Measurements from ENCODE around the gene LRP4. TPM values are rescaled to one million over a fixed set of nuclear protein-coding genes. Genes with fewer than 3 reads are reported as not detected.

LRP4 gene
- total RNA-seq, 2 experiments from 2014 or later: 0.36 to 0.45 TPM

GRCh38 chr11:46835897-46836296, 82.5 kb downstream of the LRP4 start:
- Mint-ChIP-seq H3K4me3 (no peak overlapping the region), H3K27ac (no peak overlapping the region), H3K9me3 (no peaks in the 10 kb centered on the region), H3K27me3 (no peaks in the 10 kb centered on the region), H3K36me3 (ENCODE audit: low read depth) (peaks cover 4% of the 10 kb centered on the region), H3K4me1 (ENCODE audit: low read depth) (peaks cover 25% of the 10 kb centered on the region)
- POLR2A ChIA-PET: interaction anchor here (1.0 to 1.1 kb wide), 2 partner anchors 25 to 173 kb away, joined by 3 read pairs; no protein-coding TSS in a partner anchor
- DNase-seq (no peak), ATAC-seq (no peak)
- intact Hi-C loops (cut with micrococcal nuclease): no loop called here
- CTCF ChIA-PET: no interaction called here
- TF ChIP-seq CTCF (IDR thresholded peaks at IDR 0.05): no peak

- ATAC-seq (no peak), DNase-seq (no peak)
- Mint-ChIP-seq H3K27me3 (no peaks in the 10 kb centered on the region), H3K27ac (no peak overlapping the region), H3K9me3 (no peaks in the 10 kb centered on the region), H3K4me3 (no peak overlapping the region), H3K4me1 (ENCODE audit: low read depth) (peaks cover 19% of the 10 kb centered on the region), H3K36me3 (ENCODE audit: low read depth) (peaks cover 4% of the 10 kb centered on the region)
- POLR2A ChIA-PET: interaction anchor here (1.1 kb wide), 1 partner anchor 24 kb away, joined by 3 read pairs; no protein-coding TSS in a partner anchor
- CTCF ChIA-PET: no interaction called here
- no peak for TF ChIP-seq CTCF (IDR thresholded peaks at IDR 0.05)
- intact Hi-C loops (cut with micrococcal nuclease): no loop called here
Measured at GRCh38 chr11:46834821-46835220, 83.5 kb downstream of the LRP4 start.

GRCh38 chr11:46832511-46833214, 85.7 kb downstream of the LRP4 start:
- Mint-ChIP-seq H3K9me3 (no peaks in the 10 kb centered on the region), H3K27ac (no peak overlapping the region), H3K27me3 (no peaks in the 10 kb centered on the region), H3K4me3 (no peak overlapping the region), H3K36me3 (ENCODE audit: low read depth) (peaks cover 2% of the 10 kb centered on the region), H3K4me1 (ENCODE audit: low read depth) (peaks cover 12% of the 10 kb centered on the region)
- CTCF ChIA-PET: no interaction called here
- intact Hi-C loops (cut with micrococcal nuclease): no loop called here
- ATAC-seq (no peak), DNase-seq (no peak)
- TF ChIP-seq CTCF (IDR thresholded peaks at IDR 0.05): no peak
- POLR2A ChIA-PET: no interaction called here

GRCh38 chr11:46827995-46828394, 90.4 kb downstream of the LRP4 start:
- H3K27me3 Mint-ChIP-seq: no peaks in the 10 kb centered on the region
- ATAC-seq: no peak
- TF ChIP-seq CTCF (IDR thresholded peaks at IDR 0.05): no peak
- no peak overlapping the region for H3K4me3 Mint-ChIP-seq
- intact Hi-C loops (cut with micrococcal nuclease): no loop called here
- no peaks in the 10 kb centered on the region for H3K9me3 Mint-ChIP-seq
- ChIA-PET CTCF (no interaction called here), POLR2A (no interaction called here)
- H3K4me1 Mint-ChIP-seq (ENCODE audit: low read depth): peaks cover 22% of the 10 kb centered on the region
- H3K27ac Mint-ChIP-seq: no peak overlapping the region
- H3K36me3 Mint-ChIP-seq (ENCODE audit: low read depth): no peaks in the 10 kb centered on the region
- DNase-seq: no peak

GRCh38 chr11:46826310-46827044, 91.9 kb downstream of the LRP4 start:
- ChIA-PET POLR2A (interaction anchor here (1.1 to 1.9 kb wide), 3 partner anchors 11 to 15 kb away, joined by 3 to 6 read pairs (median 4); no protein-coding TSS in a partner anchor), CTCF (interaction anchor here (0.8 to 1.3 kb wide), 4 partner anchors 19 to 336 kb away, joined by 3 to 4 read pairs (median 3); no protein-coding TSS in a partner anchor)
- H3K27ac Mint-ChIP-seq: no peak overlapping the region
- peak overlapping the region; percentile 63 for H3K4me3 Mint-ChIP-seq
- no peaks in the 10 kb centered on the region for H3K27me3 Mint-ChIP-seq
- H3K4me1 Mint-ChIP-seq (ENCODE audit: low read depth): peaks cover 21% of the 10 kb centered on the region
- DNase-seq (peak; percentile 85), ATAC-seq (peak; percentile 100)
- no peaks in the 10 kb centered on the region for H3K36me3 Mint-ChIP-seq (ENCODE audit: low read depth)
- TF ChIP-seq CTCF (IDR thresholded peaks at IDR 0.05): no peak
- intact Hi-C loops (cut with micrococcal nuclease): no loop called here
- H3K9me3 Mint-ChIP-seq: no peaks in the 10 kb centered on the region
